Smooth muscle cell of the brain vasculature (primary cell): Measurements from ENCODE around the gene SUMO2.
A peak's percentile ranks its signal among the peaks of the same experiment; 100 is the strongest.
"Not testable (repeated sequence)": the region's sequence is repeated elsewhere in the genome, so short reads cannot be mapped to it uniquely, and the experiment has no call there.

ENCODE experiments used
- DNase-seq: peaks from one replicate; pipeline ENCODE4 v3.0.0-alpha.2; 2012; ENCODE audit warnings: low read depth, low spot score

Gene SUMO2

DNA sequence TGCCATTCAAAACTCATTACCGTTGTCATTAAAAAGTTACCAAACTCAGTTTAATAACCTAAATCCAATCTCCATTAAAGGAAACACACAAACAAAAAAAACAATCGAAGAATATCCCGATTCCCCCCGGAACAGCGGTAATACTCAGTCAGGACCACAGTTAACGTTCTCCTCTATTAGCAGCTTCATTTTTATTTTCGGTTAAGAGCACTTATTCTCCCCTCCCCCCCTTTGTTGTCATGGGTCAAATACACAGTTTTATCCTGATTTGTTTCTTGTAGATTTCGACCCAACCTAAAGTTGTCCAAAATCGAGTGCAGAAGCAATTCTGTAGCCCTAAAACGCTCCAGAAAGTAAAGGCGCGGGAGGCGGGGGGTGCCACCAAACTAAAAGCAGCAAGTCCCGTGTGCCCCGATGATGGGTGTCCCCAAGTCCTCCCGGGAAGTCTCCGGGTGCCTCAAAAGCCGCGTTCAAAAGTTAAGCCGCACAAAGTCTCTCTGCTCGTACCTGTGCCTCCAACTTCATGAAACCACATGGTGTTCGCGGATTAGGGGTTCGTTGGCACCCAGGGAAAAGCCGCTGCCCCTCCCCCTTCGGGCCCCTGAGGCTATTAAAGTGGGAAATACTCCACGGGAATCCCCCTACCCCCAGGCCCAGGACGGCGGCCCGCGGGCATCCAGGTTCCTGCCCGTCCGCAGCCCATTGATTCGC is 996 bp downstream of the SUMO2 start:
- no peak for DNase-seq

DNA sequence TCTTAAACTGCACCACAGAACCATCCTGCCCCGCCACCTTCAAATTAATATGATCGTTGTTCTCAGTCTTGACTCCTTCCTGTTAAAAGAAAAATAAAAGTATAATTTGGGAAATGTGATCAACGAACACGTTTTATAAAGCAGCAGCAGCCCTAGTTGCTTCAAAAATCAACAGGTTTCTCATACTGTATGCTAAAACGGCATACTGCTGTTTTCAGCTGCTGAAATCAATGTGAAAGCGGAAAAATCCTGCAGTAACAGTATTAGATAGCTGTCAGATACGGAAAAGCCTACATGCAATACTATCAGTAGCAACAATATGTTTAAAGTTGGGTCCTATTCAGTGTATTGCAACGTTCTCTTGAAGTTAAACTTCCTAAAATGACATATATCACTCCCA is 1.6 kb downstream of the SUMO2 start:
- no peak for DNase-seq

DNA sequence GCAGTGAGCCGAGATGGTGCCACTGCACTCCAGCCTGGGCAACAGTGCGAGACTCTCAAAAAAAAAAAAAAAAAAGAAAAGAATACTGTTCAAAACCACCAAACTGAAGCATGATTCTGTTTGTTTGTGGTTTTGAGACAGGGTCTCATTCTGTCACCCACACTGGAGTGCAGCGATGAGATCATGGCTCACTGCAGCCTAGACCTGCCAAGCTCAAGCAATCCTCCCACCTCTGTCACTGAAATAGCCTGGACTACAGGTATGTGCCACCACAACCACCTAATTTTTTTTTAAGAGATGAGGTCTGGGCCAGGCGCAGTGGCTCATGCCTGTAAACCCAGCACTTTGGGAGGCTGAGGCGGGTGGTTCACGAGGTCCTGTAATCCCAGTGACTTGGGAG is 4.3 kb downstream of the SUMO2 start:
- DNase-seq, result no peak

DNA sequence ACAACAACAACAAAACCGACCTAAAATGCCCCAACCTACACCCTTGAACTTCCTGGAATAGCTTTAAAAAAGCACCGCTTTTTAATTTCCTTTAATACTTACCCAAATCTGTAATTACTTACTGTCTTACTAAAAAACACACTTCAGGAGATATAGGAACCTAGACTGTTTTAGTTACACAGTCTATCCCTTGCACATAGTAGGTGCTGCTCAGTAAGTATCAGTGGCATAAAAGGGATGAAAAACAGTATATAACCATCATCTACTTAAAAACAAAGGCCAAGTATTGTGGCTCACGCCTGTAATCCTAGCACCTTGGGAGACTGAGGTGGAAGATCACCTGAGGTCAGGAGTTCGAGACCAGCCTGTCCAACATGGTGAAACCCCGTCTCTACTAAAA is 6.1 kb downstream of the SUMO2 start:
- DNase-seq, result no peak

DNA sequence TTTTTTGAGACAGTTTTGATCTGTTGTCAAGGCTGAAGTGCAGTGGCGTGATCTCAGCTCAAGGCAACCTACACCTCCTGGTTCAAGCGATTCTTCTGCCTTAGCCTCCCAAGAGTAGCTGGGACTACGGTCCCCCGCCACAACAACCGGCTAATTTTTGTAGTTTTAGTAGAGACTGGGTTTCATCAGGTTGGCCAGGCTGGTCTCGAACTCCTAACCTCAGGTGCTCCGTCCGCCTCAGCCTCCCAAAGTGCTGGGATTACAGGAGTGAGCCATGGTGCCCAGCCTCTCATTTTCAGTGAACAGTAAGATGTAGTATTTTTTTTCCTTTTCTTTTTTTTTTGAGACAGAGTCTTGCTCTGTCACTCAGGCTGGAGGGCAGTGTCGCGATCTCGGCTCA is 7.8 kb downstream of the SUMO2 start:
- no peak for DNase-seq

DNA sequence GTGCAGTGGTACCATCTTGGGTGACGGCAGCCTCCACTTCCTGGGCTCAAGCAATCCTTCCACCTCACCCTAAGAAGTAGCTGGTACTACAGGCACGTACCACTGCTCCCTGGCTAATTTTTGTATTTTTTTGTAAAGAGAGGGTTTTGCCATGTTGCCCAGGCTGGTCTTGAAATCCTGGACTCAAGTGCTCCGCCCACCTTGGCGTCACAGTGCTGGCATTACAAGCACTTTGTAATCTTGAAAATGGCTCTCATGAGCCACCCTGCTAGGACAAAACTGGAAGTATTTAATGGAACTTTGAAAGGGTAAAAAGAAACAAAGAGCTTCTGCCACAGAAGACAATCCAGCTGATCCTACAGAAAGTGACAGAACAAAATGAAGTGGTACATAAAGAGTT is 9.2 kb downstream of the SUMO2 start:
- no peak for DNase-seq

DNA sequence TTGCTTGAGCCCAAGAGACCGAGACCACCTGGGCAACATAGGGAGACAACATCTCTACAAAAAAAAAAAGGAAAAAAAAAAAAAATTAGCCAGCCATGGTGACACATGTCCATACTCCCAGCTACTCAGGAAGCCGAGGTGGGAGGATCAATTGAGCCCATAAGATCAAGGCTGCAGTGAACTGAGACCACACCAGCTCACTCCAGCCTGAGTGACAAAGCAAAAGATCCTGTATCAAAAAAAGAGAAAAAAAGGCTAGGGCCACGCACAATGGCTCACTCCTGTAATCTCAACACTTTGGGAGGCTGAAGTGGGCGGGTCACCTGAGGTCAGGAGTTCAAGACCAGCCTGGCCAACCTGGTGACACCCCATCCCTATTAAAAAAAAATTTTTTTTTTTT is 13.8 kb downstream of the SUMO2 start:
- no peak for DNase-seq

DNA sequence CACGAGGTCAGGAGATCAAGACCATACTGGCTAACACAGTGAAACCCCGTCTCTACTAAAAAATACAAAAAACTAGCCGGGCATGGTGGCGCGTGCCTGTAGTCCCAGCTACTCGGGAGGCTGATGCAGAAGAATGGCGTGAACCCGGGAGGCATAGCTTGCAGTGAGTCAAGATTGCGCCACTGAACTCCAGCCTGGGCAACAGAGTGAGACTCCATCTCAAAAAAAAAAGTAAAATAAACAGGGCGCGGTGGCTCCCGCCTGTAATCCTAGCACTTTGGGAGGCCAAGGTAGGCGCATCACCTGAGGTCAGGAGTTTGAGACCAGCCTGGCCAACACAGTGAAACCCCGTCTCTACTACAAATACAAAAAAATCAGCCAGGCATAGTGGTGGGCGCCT is 18.2 kb downstream of the SUMO2 start:
- DNase-seq, result not testable (repeated sequence)

DNA sequence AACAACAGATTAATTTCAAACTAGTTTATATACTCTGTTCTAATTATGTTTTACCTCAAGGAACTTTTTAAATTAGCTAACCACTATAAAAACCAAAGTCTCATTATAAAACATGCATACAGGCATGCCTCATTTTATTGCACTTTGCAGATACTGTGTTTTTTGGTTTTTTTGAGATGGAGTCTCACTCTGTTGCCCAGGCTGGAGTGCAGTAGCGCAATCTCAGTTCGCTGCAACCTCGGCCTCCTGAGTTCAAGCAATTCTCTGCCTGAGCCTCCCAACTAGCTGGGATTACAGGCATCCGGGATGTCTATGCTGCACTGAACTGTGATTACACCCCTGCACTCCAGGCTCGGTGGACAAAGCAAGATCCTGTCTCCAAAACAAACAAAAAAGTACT is 19.7 kb downstream of the SUMO2 start:
- DNase-seq, result no peak

DNA sequence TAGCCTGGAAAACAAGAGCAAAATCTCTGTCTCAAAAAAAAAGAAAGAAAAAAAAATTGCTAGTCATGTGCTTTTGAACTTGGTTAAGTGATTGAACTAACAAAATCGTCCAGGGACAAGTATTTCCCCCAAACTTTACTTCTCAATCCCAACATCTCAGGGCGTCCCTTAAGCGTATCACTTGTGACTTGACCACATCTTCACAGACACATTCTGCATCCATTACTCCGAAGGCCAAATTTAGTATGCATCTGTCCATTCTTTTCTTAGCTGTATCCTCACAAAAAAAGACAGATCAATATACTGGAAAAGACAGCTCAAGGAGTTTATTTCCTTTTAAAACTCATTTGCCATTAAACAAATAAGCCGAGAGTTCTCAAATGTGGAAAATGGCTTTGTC is 22.5 kb downstream of the SUMO2 start:
- no peak for DNase-seq

DNA sequence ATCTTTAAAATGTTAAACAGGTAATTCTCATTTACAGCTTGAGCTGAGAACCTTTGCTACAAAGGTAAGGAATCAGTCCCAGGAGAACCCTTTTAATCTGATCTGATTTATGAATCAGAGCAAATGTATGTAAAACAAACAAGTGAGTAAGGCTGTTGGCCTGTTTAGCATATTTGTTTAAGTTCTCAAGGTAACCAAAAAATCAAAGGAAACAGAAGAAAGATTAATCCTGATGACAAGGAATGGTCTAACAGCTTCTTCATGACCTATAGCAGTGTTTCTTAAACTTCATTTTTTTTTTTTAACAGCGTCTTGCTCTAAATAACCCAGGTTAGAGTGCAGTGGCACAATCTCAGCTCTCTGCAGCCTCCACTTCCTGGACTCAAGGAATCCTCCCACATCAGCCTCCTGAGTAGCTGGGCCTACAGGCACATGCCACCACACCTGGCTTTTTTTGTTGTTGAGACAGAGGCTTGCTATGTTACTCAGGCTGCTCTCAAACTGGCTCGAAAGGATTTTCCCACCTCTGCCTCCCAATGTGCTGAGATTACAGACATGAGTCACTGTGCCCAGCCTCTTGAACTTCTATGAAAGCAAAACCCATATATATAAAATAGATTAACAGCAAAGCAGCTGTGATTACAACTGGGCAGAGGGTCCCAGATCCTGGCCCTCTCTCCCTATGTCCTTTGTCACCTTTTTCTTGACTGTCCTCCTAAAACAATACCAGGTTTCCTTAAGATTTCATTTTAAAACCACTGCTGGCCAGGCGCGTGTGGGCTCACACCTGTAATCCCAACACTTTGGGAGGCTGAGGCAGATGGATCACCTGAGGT is 23.3 kb downstream of the SUMO2 start:
- DNase-seq, result no peak

DNA sequence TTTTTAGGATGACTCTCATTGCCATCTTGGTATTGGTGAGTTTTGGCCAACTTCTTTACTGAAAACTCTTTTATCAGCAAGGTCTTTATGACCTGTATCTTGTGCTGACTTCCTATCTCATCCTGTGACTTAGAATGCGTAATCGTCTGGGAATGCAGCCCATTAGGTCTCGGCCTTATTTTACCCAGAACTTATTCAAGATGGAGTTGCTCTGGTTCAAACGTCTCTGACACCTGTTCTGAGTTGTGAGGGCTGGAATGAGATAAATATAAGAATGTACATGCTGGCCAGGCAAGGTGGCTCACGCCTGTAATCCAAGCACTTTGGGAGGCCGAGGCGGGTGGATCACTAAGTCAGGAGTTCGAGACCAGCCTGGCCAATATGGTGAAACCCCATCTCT is 24.3 kb downstream of the SUMO2 start:
- DNase-seq, result not testable (repeated sequence)

DNA sequence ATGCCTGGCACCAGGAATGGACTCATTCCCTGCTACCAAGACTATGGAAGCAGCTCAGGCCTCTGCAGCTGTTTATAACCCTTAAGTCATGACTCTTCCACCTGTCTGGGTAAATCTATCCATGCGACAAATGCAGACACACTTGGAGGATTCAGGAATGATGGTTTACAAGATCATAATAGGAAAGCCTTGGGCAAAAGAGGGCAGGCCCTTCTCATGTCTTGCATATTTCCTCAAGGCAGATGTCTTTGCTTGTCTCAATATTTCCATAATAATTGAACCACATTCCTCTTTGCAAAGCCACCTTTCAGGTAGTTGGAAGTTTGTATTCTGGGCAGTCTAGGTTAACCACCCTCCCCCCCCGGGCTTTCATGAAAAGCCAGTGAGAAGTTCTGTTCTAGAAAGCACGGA is 27.6 kb downstream of the SUMO2 start:
- no peak for DNase-seq

DNA sequence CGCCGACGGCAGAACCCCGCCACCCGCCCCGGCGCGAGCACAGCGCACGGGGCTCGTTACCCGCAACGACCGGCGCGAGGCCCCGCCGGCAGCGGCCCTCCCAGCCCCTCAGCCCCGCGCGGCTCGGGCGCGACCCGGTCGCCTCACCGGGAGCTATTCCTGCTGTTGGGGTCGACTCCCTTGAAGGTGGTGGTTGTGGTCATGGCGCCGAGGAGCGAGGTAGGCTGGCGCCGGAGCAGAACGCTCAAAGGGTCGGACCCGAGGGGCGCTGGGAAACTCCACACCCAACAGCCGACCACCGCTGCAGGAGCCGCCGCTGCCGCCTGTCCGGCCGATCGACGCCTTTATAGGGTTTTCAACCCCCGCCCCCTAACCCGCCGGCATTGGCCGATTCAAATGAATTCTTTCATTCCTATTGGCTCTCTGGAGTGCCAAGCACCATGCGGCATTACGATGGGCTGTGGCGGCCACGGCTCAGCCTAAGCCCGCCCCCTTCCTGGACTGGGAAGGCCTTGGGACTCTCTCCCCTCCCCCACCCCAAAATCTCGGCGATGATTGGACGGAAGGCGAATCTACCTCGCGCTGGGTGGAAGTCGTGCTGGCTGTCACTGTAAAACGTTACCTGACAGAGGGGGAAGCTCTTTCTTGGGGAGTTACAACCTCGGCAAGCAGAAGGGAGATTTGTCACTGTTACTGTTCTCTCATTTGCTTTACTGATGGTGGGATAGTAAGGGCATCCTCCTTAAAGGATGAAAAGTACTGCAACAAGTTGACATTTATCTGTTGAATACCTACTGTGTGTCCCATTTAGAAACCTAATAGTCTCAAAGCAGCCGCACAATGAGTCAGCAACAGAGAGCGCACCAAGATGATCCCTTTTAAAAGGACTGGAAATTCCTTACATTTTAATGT is 28.3 kb downstream of the SUMO2 start, which contains the start of gene JPT1:
Gene JPT1, minus strand, starts transcription at position 318 of the 912 bp plus-strand sequence. Its CDS starts 115 bp downstream, at position 203.
- DNase-seq, result peak; percentile 97

DNA sequence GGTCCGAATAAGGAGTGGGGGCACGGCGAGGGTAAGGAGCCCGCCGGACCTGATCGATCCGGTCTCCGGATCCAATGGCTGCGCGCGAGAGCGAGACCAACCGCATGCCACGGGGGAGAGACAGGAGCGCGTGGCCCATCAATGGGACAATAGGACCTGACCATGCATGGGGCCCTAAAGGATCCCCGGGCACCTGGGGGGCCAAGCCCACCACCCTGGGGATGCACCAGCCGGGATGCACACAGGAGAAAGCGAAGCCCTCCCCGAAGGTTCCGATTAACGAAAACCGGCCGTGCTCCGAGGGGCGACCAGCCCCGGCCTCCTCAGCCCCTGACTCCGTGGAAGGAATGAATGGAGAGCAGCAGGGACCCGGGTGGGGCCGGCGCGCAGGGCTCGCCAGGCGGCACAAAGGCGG is 29.0 kb downstream of the SUMO2 start:
- no peak for DNase-seq

DNA sequence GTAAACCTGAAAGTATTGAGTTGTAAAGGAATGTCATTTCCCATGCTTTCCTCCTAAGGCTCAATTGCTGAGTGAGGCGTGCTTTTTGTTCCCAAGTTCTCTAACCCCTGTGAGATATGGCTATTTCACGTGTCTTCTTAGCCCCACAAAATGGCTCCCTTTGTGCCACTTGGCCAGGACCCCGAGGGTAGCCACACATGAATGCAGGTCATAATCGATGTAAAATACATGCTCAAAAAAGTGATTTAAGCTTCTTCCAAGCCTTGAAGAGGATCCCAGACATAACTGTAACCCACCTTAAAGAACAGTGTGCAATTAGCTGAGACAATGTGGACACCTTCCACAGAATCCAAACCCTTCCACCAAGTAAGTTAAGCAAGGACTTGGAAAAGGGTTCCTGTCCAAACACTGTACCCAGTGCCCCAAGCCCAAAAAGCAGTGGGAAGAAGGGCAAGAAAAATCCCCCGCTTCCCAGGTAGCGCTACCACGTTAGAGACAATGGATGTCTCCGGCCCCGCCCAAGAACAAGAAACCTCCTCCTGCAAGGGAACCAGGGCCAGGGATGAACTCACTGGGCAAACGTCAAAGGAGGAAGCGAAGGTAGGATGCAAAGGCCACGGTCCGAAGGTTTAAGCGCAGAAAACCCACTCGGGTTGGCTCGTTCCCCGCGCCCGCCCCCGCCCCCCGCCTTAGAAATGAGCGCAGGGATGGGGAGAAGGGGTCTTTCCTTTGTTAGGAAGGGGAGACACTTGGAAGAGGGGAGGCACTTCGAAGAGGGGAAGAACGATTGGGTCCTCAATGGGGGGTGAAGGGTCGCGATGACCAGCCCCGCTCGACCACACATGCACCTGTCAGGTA is 29.6 kb downstream of the SUMO2 start:
- no peak for DNase-seq

DNA sequence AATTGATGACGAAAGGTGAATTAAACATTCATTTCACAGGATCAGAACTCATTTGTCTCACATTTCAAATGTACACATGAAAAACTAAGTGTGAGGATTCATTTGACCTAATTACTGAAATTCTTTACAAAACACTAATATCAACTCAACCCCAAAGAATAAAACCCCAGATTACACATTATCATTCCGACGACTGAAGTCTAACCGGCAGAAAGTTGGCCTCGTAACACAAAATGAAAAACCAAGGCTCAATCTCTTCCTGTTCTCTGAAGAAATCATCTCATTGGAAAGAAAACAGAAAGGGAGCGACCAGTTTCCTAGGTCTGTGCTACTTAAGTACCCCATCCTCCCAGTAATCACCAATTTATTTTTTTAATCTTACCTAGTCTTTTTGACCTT is 30.2 kb downstream of the SUMO2 start:
- no peak for DNase-seq

DNA sequence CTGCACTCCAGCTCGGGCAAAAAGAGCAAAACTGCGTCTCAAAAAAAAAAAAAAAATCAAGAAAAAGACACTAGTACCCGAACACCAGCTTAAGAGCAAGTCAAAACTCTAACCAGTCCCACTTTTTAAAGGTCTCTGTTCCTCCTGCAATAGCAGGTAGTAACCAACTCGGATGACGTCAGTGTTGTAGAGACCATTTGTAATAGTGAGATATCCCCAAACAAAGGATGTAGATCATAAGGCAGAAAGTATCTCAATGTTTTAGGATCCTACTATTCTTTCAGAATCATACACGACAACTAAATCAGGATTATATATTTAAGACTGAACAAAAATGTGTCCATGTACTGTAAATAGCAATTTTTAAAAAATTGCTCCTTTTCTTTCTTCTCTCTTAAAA is 30.8 kb downstream of the SUMO2 start:
- no peak for DNase-seq

DNA sequence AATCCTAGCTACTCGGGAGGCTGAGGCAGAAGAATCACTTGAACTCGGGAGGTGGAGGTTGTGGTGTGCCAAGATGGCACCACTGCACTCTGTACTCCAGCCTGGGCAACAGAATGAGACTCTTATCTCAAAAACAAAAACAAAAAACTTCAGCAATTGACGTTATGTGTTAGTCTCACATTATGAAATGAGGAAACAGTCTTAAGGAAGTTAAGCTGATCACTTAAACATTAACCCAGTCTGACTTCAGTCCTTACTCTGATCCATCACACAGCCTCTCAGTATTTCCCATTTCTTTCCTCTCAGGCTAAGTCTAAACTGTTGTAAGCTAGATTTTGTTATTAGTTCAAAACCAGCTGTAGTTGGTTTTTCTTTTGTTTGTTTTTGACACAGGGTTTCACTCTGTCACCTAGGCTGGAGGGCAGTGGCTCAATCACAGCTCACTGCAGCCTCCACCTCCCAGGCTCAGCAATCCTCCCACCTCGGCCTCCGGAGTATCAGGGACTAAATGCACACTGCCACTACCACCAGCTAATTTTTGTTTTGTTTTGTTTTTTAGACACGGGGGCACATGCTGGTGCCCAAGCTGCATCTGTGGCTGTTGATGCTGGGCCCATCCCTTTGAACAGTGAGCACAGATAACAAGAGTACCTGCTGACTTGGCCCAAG is 34.7 kb downstream of the SUMO2 start:
- no peak for DNase-seq

DNA sequence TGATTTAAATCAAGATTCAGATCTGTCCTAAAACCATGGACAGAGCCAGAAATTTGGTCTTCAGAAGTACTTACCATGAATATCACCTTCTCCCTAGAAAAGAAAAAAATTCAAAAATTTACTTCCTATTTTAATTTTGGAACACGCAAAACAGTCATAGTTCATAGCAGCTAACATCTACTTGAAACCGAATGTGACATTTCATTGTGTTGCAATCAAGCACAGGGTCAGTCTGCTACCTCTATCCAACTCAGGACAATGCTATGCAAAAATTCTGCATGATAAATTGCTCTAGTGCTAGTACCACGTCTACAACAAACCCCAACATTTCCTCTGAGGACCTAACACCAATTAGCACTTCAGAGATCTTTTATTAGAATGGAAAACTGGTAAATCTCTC is 36.2 kb downstream of the SUMO2 start:
- no peak for DNase-seq
